Measurements from ENCODE around the gene CD27. TPM values are rescaled to one million over a fixed set of nuclear protein-coding genes. Genes with fewer than 3 reads are reported as not detected.

The CD27 gene
- total and polyA plus RNA-seq, 2 of the 8 experiments (the other 6 are each of a cell fraction or from before 2014, with no cell fraction given), result 0.28 to 0.39 TPM

- TF ChIP-seq NANOG (IDR thresholded peaks at IDR 0.05; ENCODE audit: insufficient read depth, low read depth, low read length, poor library complexity, severe bottlenecking) (no peak), POLR2A (IDR thresholded peaks at IDR 0.05; ENCODE audit: control extremely low read depth in 1 of 2, low read depth in 2 of 2, low read length in 2 of 2) (peak; percentile 72 to 76), SIN3A (conservative IDR thresholded peaks at IDR 0.05 in 1 of 2, IDR thresholded peaks at IDR 0.05 in 1 of 2; ENCODE audit: low read depth in 1 of 2, low read length in 2 of 2) (peak; percentile 87; a peak in 2 of 4 replicates), SUZ12 (IDR thresholded peaks at IDR 0.05; ENCODE audit: low read length) (no peak), TEAD4 (IDR thresholded peaks at IDR 0.05; ENCODE audit: low read depth, low read length) (0 out of 2 replicates have a peak, but pooled peaks have one; percentile 16), SAP30 (IDR thresholded peaks at IDR 0.05; ENCODE audit: insufficient read depth, insufficient replicate concordance, low read length) (peak; percentile 34), TAF7 (optimal IDR thresholded peaks at IDR 0.05; ENCODE audit: borderline replicate concordance, low read depth, low read length) (peak; percentile 67), PHF8 (conservative IDR thresholded peaks at IDR 0.05; ENCODE audit: low read depth, low read length) (peak; percentile 33), RBBP5 (IDR thresholded peaks at IDR 0.05; ENCODE audit: borderline replicate concordance, low read depth, low read length) (0 out of 2 replicates have a peak, but pooled peaks have one; percentile 58), E2F6 (IDR thresholded peaks at IDR 0.05) (peak; percentile 30; the same call in 1 of the 2 replicates), BACH1 (IDR thresholded peaks at IDR 0.05; ENCODE audit: low read length) (peak; percentile 85), CHD2 (IDR thresholded peaks at IDR 0.05; ENCODE audit: low read length) (peak; percentile 24; the same call in 1 of the 2 replicates), YY1 (IDR thresholded peaks at IDR 0.05; ENCODE audit: low read depth, low read length) (no peak), TAF1 (IDR thresholded peaks at IDR 0.05; ENCODE audit: low read depth, low read length) (0 out of 2 replicates have a peak, but pooled peaks have one; percentile 13), HDAC2 (IDR thresholded peaks at IDR 0.05; ENCODE audit: borderline replicate concordance in 1 of 2, low read depth in 2 of 2, low read length in 2 of 2) (peak; percentile 83 to 96; a peak in 3 of 4 replicates), EP300 (IDR thresholded peaks at IDR 0.05; ENCODE audit: borderline replicate concordance in 1 of 2, low read depth in 2 of 2, low read length in 2 of 2) (no peak), SP2 (IDR thresholded peaks at IDR 0.05; ENCODE audit: low read length) (peak; percentile 21; the same call in 1 of the 2 replicates), POLR2AphosphoS5 (IDR thresholded peaks at IDR 0.05; ENCODE audit: low read depth, low read length) (peak; percentile 79), ATF2 (IDR thresholded peaks at IDR 0.05; ENCODE audit: low read length) (0 out of 2 replicates have a peak, but pooled peaks have one; percentile 28), KDM4A (IDR thresholded peaks at IDR 0.05; ENCODE audit: low read depth, low read length, severe bottlenecking) (peak; percentile 48)
These were observed 48.9 kb downstream of the CD27 start, which contains the start of gene NCAPD2 (continued) for GRCh38 chr12:6493497-6494257.
